ENCODE measurements around the gene CCSER1.

DNA sequence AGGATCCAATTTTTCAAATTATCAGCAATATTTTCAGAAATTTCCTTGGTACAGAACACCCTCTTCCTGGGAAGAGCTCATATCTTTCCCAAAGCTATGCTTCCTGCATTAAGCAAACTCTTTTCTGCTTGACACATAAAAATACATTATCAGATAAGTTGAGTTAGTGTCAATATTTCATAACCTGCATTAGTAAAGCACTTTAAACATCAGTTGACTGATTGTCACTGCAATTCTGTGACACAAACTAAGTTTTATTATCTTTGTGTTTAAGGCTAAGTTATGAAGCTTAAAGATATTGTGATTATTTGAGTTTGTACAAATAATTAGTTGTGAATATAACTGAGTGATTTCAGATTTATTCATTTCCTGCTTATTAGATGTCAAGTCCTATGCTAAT, 1131.1 kb downstream of the CCSER1 start:
- TF ChIP-seq, protein P1, sequence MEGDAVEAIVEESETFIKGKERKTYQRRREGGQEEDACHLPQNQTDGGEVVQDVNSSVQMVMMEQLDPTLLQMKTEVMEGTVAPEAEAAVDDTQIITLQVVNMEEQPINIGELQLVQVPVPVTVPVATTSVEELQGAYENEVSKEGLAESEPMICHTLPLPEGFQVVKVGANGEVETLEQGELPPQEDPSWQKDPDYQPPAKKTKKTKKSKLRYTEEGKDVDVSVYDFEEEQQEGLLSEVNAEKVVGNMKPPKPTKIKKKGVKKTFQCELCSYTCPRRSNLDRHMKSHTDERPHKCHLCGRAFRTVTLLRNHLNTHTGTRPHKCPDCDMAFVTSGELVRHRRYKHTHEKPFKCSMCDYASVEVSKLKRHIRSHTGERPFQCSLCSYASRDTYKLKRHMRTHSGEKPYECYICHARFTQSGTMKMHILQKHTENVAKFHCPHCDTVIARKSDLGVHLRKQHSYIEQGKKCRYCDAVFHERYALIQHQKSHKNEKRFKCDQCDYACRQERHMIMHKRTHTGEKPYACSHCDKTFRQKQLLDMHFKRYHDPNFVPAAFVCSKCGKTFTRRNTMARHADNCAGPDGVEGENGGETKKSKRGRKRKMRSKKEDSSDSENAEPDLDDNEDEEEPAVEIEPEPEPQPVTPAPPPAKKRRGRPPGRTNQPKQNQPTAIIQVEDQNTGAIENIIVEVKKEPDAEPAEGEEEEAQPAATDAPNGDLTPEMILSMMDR (IDR thresholded peaks at IDR 0.05), result no peak
- no peak for TF ChIP-seq POLR2A (IDR thresholded peaks at IDR 0.05)
